ENCODE results near the gene CPA4.
A peak's percentile ranks its signal among the peaks of the same experiment; 100 is the strongest.

The CPA4 gene

GRCh38 chr7:130346941-130347340 lies 54.0 kb downstream of the CPA4 start:
- DNase-seq, result no peak

- no peak for DNase-seq
Observed at GRCh38 chr7:130349911-130350782, 57.2 kb downstream of the CPA4 start.

DNA sequence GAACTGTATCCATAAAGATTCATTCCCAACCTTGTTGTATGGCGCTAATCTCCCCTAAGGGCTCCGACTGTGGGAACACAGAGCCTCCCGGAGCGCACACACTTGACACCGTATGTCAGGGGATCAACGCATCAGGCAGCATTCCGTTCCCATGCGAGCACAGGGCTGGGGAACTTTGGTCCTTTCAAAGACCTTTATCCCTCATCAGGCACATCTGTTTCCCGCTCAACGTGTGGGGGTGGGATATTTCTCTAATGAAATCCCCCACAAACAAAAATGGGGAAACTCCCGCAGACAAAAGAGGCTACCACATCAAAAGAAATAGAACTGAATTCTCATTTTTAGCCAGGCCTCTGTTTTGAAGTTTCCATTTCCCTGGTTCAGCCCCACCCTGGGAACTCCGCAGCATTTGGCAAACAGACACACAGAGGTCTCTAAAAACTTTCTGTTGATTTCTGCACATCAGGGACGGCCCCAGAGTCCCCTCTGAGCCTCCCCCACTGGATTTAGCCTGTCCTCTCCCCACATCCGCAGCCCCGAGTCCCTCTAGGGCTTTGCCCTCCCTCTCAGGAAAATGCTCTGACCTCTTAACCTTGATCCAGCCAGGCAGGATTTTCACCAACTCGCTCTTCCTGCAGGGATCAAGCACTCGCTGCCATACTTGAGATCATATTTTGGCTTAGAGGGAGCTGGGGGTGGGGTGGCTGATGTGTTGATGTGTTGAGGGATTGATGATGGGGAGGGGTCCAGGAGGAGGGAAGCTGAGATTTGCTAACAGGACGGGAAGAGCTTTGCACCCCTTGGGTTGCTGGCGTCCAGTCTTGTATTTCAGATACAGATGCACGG lies 58.2 kb downstream of the CPA4 start:
- no peak for DNase-seq

GRCh38 chr7:130351791-130352090 lies 58.8 kb downstream of the CPA4 start:
- no peak for DNase-seq

GRCh38 chr7:130352194-130353074 lies 59.5 kb downstream of the CPA4 start:
- no peak for DNase-seq

DNA sequence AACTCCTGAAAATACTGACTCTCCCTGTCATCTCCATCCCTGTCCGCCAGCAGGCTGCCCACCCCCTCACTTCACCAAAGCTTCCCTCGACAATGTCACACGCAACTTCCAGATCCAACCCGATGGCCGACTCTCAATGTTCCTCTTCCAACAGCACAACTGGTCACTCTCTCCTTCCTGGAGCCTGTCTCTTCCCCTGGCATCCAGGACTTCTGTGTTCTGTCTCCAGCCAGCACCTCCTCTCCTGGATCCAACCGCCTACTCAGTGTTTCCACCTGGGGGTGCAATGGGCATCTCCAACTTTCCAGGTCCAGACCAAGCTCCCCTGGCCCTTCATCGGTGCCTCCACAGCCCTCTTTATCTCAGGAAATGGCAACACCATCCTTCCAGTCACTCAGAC lies 60.2 kb downstream of the CPA4 start:
- no peak for DNase-seq

DNA sequence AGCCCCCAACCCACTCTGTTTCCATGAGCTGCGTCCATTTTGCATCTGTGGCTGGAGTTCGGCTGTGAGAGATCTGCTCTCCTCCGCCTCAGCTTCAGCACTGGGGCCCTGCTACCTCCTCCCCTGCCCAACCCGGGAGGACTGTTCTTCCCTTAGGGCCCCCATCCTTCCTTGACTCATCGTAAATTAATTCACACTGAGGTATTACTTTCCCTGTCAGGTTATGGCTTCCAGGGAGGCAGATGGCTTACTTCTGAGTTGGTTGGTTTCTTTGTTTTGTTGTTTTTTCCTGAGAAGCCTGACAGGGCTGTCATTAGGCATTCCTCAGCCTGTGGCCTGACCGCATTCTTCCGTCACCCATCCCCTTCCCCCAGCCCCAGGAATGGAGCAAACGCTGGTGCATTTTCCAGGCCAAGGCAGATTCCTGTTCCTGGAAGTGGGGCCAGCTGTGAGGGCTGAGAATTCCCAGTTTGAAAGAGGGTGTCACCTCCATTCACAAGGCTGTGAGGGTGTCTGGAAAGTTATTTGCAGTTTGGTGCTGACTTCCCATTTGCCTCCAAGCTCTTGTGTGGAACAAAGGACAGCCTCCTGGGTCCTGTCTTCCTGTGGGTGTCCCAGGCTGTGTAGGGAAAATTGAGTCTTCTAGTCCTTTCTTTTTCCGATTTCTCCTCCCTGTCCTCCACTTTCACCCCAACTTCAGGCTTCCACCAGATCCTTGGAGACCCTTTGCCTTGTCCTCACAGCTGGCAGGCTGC lies 63.3 kb downstream of the CPA4 start:
- no peak for DNase-seq

DNA sequence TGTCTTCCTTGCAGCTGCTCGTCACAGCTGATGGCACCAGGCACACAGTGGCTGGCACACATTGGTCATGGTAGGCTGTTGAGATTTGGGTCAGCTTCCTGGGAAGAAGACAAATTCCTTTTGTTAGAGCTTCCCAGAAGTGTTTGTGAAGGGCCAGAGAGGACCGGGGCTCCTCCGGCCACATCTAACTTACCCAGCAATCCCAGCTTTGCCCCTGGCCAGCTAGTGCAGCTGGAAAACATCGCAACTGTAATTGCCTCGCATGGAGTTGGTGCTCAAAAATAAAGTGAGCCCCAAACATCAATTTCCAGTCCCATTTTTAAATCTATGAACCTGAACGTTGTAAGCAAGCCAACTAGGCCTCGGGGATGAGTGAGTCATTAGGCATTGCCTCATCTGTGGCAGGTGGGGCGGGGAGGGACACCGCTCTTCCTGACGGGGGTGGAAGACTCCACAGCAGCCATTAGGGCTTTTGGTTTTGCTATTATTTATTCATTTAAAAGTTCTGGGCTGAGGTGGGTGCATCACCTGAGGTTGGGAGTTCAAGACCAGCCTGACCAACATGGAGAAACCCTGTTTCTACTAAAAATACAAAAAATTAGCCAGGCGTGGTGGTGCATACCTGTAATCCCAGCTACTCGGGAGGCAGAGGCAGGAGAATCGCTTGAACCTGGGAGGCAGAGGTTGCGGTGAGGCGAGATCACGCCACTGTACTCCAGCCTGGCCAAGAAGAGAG lies 64.1 kb downstream of the CPA4 start:
- DNase-seq, result no peak

- DNase-seq, result no peak
Observed at GRCh38 chr7:130358471-130358870, 65.5 kb downstream of the CPA4 start.

- no peak for DNase-seq
Observed at GRCh38 chr7:130359276-130359857, 66.4 kb downstream of the CPA4 start.

GRCh38 chr7:130360518-130360917 lies 67.6 kb downstream of the CPA4 start:
- no peak for DNase-seq

DNA sequence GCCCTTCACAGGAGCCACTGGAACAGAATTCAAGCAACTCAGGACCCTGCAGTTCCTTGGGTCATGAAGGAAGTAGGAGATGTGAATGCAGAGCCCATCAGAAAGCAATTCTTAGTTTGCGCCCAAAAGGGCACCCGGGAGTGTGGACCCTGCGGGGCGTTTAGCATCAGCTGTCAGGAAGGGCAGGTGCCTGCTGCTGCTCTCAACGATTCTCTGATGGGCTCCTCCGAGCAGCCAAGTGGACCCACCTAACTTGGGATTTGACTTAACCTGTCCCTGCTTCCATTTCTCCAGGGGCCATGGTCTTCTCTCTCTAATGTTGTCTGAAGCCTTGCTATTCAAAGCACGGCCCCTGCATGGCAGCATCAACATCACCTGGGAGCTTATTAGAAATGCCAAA lies 68.7 kb downstream of the CPA4 start:
- no peak for DNase-seq

DNA sequence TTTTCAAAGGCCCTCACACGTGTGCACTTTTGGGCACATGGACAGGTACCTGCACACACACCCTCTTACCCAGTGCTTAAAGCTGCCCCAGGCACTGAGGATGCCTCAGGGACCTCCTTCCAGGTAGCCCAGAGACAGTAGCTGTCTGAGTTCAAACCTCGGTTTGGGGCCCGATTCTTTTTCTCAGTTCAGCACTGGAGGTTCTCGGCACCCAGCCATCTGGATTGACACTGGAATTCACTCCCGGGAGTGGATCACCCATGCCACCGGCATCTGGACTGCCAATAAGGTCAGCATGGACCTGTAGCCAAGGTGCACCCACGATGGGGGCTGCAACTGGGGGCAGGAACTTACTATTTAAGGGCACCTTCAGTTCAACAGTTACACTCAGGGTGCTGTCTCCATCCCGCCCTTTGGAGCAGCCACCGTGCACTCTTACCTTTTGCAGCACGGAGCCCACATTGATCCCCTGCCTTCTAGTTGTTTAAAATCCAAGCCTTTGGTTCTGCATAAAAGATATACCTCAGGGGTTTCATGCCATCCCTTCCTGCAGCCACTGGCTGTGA lies 69.4 kb downstream of the CPA4 start:
- no peak for DNase-seq

- DNase-seq, result peak in 1 of 2 experiments; percentile 9
Observed at GRCh38 chr7:130363026-130363847, 70.3 kb downstream of the CPA4 start.

GRCh38 chr7:130364451-130364850 lies 71.5 kb downstream of the CPA4 start:
- DNase-seq, result no peak

DNA sequence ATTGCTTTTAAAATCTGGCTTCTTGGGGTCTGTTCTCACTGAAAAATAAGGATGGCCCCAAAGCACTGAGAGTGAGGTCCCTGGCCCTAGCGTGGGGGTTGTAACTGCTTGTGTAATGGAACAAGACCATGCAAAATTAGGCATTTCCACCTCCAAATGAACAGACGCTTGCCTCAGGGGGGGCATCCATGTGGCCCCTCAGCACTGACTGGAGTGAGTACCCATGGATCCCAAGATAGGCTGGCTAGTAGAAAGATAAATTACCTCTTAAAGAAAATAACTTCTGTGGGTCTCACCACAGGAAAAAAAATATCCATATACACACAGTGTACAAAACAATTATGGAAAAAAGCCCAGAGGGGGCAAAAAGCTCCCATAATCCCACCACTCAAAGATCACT lies 72.1 kb downstream of the CPA4 start:
- no peak for DNase-seq

GRCh38 chr7:130365511-130366441 lies 72.8 kb downstream of the CPA4 start:
- DNase-seq, result peak in 1 of 2 experiments; percentile 11

DNA sequence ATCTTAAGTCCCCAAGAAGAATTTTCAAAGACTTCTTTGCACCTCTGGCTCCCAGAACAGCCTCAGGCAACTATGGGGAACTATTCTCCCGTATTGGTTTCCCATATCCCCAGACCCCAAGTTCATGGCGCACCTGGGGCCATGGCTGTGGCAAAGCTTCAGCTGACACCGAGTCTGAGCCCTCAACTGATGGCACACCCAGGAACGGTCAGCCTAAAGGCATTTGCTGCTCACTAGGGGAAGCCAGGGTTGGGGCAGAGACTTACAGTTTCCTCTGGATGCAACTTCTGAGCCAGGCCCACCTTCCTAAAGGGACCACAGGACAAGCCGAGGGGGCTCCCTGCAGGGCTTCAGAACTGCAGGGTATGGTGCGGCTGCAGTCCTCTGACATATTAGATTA lies 73.6 kb downstream of the CPA4 start:
- DNase-seq, result no peak
